GM19025 (cell line): ENCODE results near the gene RSF1.

Source experiments
- ATAC-seq: cut with Tn5 transposase; IDR thresholded peaks from one replicate; pipeline ENCODE4 v1.9.1; 2021; ENCODE audit warnings: mild to moderate bottlenecking, low read depth, moderate library complexity; ENCODE audit not compliant: unreplicated experiment

Gene RSF1

GRCh38 chr11:77758331-77758730 lies 62.2 kb downstream of the RSF1 start:
- ATAC-seq = no peak

GRCh38 chr11:77753230-77753629 lies 67.3 kb downstream of the RSF1 start:
- no peak for ATAC-seq

GRCh38 chr11:77752516-77752915 lies 68.0 kb downstream of the RSF1 start:
- no peak for ATAC-seq

GRCh38 chr11:77750394-77751156 lies 69.9 kb downstream of the RSF1 start:
- no peak for ATAC-seq

- ATAC-seq = no peak
Observed at GRCh38 chr11:77749232-77749631, 71.3 kb downstream of the RSF1 start.

GRCh38 chr11:77748266-77748665 lies 72.3 kb downstream of the RSF1 start:
- ATAC-seq = no peak

- no peak for ATAC-seq
Observed at GRCh38 chr11:77747381-77747969, 73.0 kb downstream of the RSF1 start.

DNA sequence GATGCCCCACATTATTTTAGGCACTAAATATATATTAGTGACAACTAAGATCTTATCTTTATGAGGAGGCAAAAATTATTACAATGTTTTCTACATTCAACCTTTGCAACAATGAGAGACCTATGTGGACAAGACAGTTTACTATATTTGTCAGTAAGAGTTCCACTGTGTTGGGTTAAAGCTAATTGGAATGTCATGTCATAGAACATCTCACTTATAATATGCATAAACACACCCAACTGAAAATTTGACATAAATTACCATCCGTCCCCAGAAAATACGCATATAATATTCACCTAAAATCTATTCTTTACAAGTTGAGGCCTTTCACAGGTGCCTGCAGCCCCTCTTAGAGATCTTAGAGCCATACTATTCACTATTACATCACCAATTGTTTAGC lies 84.0 kb downstream of the RSF1 start:
- no peak for ATAC-seq

DNA sequence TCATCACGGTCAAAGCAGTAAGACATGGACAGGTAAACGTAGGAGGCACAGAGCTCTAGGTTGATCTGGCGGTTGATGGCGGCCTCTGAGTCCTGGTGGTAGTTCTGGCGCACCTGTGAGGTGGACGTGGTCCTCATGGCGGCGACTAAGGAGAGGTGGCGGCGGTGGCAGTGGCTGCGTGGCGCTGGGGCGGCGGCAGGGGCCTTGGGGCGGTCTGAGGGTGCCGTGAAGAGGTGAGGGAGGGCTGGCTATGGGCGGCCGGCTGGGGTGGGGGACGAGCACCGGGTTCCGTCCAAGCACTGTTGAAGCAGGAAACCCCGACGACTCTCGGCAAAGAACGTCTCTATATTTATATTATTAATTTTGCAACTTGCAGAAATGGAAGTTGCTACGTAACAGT lies 85.6 kb downstream of the RSF1 start:
- no peak for ATAC-seq

- no peak for ATAC-seq
Observed at GRCh38 chr11:77732143-77732542, 88.4 kb downstream of the RSF1 start.

DNA sequence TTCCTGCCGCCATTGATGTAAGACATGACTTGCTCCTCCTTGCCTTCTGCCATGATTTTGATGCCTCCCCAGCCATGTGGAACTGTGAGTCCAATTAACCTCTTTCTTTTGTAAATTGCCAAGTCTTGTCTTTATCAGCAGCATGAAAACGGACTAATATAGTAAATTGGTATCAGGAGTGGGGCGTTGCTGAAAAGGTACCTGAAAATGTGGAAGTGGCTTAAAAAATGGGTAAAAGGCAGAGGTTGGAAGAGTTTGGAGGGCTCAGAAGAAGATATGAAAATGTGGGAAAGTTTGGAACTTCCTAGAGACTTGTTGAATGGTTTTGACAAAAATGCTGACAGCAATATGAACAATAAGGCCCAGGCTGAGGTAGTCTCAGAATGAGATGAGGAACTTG lies 89.7 kb downstream of the RSF1 start:
- no peak for ATAC-seq

- no peak for ATAC-seq
Observed at GRCh38 chr11:77729063-77729462, 91.5 kb downstream of the RSF1 start.

- ATAC-seq = no peak
Observed at GRCh38 chr11:77728203-77728786, 92.2 kb downstream of the RSF1 start.

GRCh38 chr11:77726524-77726923 lies 94.0 kb downstream of the RSF1 start:
- no peak for ATAC-seq

DNA sequence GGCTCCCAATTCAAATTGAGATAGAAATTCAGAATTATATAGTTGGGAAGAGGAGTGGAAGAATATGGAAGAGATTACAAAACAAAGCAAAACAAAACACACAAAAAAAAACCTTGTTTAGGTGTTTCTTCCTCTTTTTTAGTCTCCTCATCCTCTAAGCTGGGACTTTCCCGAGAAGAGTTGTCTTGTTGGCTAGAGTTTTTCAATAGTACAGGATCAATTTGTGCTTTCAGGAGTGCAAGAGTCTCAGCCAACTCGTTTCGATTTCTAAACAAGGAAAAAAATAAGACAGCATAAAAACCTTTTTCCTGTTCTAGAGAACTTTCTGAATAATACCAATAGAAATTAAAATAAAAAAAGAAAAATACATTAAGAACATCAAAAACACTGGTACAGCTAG lies 95.1 kb downstream of the RSF1 start:
- ATAC-seq = no peak

- no peak for ATAC-seq
Observed at GRCh38 chr11:77724636-77725035, 95.9 kb downstream of the RSF1 start.

DNA sequence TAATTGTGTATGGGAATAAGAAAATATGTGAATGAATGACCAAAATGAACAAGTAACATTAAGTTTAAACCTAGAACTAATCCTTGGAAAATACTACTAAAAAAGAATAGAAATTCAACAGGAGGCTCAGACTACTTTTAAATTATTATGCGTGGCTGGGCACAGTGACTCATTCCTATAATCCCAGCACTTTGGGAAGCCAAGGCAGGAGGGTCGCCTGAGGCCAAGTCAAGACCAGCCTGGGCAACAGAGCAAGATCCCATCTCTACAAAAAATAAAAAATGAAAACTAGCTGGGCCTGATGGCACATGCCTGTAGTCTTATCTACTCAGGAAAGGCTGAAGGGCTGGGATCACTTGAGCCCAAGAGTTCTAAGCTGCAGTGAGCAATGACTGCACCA lies 97.5 kb downstream of the RSF1 start:
- ATAC-seq = no peak

GRCh38 chr11:77710358-77710757 lies 110.2 kb downstream of the RSF1 start:
- no peak for ATAC-seq

DNA sequence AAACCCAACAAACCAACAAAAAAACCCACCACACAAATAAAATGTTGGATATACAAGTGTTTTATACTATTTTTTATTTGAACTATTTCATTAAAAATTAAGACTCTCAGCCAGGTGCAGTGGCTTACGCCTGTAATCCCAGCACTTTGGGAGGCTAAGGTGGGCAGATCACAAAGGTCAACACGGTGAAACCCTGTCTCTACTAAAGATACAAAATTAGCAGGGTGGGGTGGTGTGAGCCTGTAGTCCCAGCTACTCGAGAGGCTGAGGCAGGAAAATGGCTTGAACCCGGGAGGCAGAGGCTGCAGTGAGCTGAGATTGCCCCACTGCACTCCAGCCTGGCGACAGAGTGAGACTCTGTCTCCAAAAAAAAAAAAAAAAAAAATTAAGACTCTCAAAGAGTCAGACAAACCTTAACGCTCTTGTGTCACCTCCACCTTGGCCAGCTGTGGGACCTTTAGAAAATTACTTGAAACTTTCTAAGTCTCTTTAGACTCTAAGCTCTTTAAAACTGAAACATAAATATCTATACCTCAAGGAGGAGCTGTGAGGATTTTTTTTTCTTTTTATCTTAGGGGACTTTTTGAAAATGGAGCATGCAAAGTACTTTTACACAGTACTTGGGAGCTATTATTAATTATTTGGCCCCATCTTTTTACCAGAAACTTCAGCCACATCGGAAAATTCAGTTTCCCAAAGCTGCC lies 114.5 kb downstream of the RSF1 start:
- ATAC-seq = no peak

DNA sequence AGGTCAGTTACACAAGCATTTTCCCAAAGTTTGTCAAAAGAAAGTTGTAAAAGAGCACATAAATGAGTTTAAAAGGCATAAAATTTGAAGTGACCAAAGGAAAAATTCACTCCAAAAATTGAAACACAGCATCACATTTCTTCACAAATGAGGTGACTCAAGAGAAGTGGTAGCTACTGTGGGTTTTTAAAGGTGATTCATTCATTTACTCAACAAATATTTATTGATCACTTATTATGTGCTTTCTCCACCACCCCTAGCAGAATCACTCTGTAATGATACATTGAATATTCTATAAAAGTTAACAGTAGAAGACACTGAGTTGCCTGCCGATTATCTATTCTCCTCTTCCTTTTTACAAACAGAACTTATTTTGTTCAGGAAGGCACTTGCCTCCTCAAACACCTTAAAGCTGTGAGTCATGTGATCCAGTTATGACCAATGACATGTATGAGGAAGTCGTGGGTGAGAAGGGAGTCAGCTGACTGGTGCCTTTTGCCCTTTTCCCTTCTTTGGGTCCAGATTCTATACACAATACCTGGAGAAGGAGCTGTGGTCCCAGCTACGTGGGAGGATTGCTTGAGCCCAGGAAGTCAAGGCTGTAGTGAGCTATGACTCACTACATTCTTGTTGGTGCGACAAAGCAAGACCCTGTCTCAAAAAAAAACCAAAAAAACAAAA lies 115.2 kb downstream of the RSF1 start:
- ATAC-seq = no peak

- no peak for ATAC-seq
Observed at GRCh38 chr11:77704029-77704428, 116.5 kb downstream of the RSF1 start.
